HepG2 (cell line): ENCODE measurements around the gene BPIFB2. TPM values are rescaled to one million over a fixed set of nuclear protein-coding genes. Genes with fewer than 3 reads are reported as not detected.

ENCODE experiments used
- ATAC-seq: fragments of 200-7000 bp; cut with Tn5 transposase; 3 replicates; pipeline ENCODE4 v1.9.1; 2020; ENCODE audit warnings: mild to moderate bottlenecking, moderate library complexity
- BruUV-seq: library from RNA; stranded (reverse); fragments of 400-500 nt; replicated peaks from 2 replicates; lab custom pipeline; 2021; lab: Mats Ljungman, UMichigan
- CTCF ChIA-PET: fragments of 300-600 bp; formaldehyde crosslinking; extraction: SDS; loops from one replicate; lab custom pipeline; 2021; ENCODE audit warnings: low total read pairs, inconsistent platforms, low intra/inter-chr PET ratio; lab: Yijun Ruan, JAX
- POLR2A ChIA-PET: fragments of 350-600 bp; sonication (Branson Sonifier 250); formaldehyde crosslinking; loops from one replicate; lab custom pipeline; 2020; ENCODE audit warnings: antibody characterized with exemption, inconsistent platforms; lab: Yijun Ruan, JAX
- DNase-seq: peaks from one replicate; pipeline ENCODE4 v3.0.0-alpha.2; 2015; ENCODE audit warnings: low spot score
- FAIRE-seq: peaks from 3 replicates; lab custom pipeline; 2011; peaks lifted over from hg19 to GRCh38; lab: Jason Lieb, UNC
- H2AFZ ChIP-seq: one replicate; pipeline ENCODE4 v1.6.1; 2011; ENCODE audit warnings: low read length, inconsistent platforms
- H3K27ac ChIP-seq: fragments of 300-600 bp; 3 replicates; pipeline ENCODE4 v1.8.0; 2011; ENCODE audit warnings: mixed run types, mild to moderate bottlenecking, mixed read lengths, low read length, inconsistent platforms; ENCODE audit not compliant: insufficient read depth; ENCODE audit errors: extremely low read length
- H3K27me3 ChIP-seq, 2 experiments: fragments of 200-600 bp in 1 of 2; 2 replicates in 1 of 2; 3 replicates in 1 of 2; pipeline versions ENCODE4 v1.6.0 to v1.8.0; 2011; ENCODE audit warnings: low read length in 2 of 2, mild to moderate bottlenecking in 2 of 2, moderate library complexity in 2 of 2, inconsistent platforms in 1 of 2; ENCODE audit not compliant: insufficient read depth in 2 of 2, control insufficient read depth in 1 of 2
- H3K36me3 ChIP-seq, 2 experiments: fragments of 200-600 bp in 1 of 2; replicated peaks in 1 of 2; 2 replicates in 1 of 2; 3 replicates in 1 of 2; pipeline versions ENCODE4 v1.5.1 to v1.8.0; 2011; ENCODE audit warnings: low read length in 2 of 2, inconsistent platforms in 1 of 2; ENCODE audit not compliant: insufficient read depth in 2 of 2, control insufficient read depth in 1 of 2
- H3K4me1 ChIP-seq: 2 replicates; pipeline ENCODE4 v1.5.1; 2012; ENCODE audit warnings: low read length, inconsistent platforms; ENCODE audit not compliant: insufficient read depth
- H3K4me2 ChIP-seq: 2 replicates; pipeline ENCODE4 v1.6.0; 2011; ENCODE audit warnings: low read depth, low read length, inconsistent platforms
- H3K4me3 ChIP-seq, 3 experiments: fragments of 200-600 bp in 1 of 3; sonication (generic), shearing (Covaris generic) in 1 of 3; replicated peaks in 1 of 3; 2 replicates each; pipeline ENCODE4 v1.5.1; 2011 to 2016; ENCODE audit warnings: low read length in 3 of 3, inconsistent platforms in 2 of 3, low read depth in 2 of 3, mild to moderate bottlenecking in 2 of 3, control low read depth in 1 of 3, mixed read lengths in 1 of 3; ENCODE audit not compliant: insufficient read depth in 1 of 3
- H3K79me2 ChIP-seq: one replicate; pipeline ENCODE4 v1.6.1; 2011; ENCODE audit warnings: low read length, inconsistent platforms; ENCODE audit not compliant: insufficient read depth
- H3K9ac ChIP-seq: 2 replicates; pipeline ENCODE4 v1.6.0; 2011; ENCODE audit warnings: mild to moderate bottlenecking, low read depth, low read length, inconsistent platforms; ENCODE audit not compliant: insufficient read depth
- H3K9me3 ChIP-seq: 2 replicates; pipeline ENCODE4 v1.5.1; 2012; ENCODE audit warnings: mild to moderate bottlenecking, low read length
- H4K20me1 ChIP-seq: 2 replicates; pipeline ENCODE4 v1.6.0; 2011; ENCODE audit warnings: inconsistent platforms, mild to moderate bottlenecking, low read length, moderate library complexity; ENCODE audit not compliant: insufficient read depth
- CEBPB ChIP-seq: IDR thresholded peaks from 2 replicates; pipeline ENCODE4 v1.6.1; 2011; ENCODE audit warnings: low read depth, low read length, improper control_type of control experiment, borderline replicate concordance
- CEBPG ChIP-seq: IDR thresholded peaks from 2 replicates; pipeline ENCODE4 v1.6.1; 2016
- CENPX ChIP-seq: sonication (generic); formaldehyde crosslinking; IDR thresholded peaks from 2 replicates; pipeline ENCODE4 v1.9.0; 2021; ENCODE audit warnings: mild to moderate bottlenecking, missing genetic modification reagents, moderate library complexity
- ESRRA ChIP-seq: sonication (generic); formaldehyde crosslinking; IDR thresholded peaks from 2 replicates; pipeline ENCODE4 v1.5.1; 2020; ENCODE audit warnings: mild to moderate bottlenecking, low read depth, missing genetic modification reagents
- KMT2A ChIP-seq: sonication (generic); formaldehyde crosslinking; IDR thresholded peaks from 2 replicates; pipeline ENCODE4 v1.4.0; 2020; ENCODE audit warnings: missing genetic modification reagents
- MAZ ChIP-seq, 2 experiments: sonication (generic) in 1 of 2; formaldehyde crosslinking in 1 of 2; IDR thresholded peaks; 2 replicates each; pipeline versions ENCODE4 v1.5.0 to v1.6.1; 2012 to 2020; ENCODE audit warnings: low read depth in 2 of 2, mild to moderate bottlenecking in 2 of 2, borderline replicate concordance in 1 of 2, improper control_type of control experiment in 1 of 2, low read length in 1 of 2, missing genetic modification reagents in 1 of 2, moderate library complexity in 1 of 2
- MED1 ChIP-seq: sonication (generic); formaldehyde crosslinking; IDR thresholded peaks from 2 replicates; pipeline ENCODE4 v1.4.0; 2020; ENCODE audit warnings: missing genetic modification reagents
- MIER3 ChIP-seq: IDR thresholded peaks from 2 replicates; pipeline ENCODE4 v1.6.1; 2016; ENCODE audit warnings: missing compliant biosample characterization, borderline replicate concordance
- PITX1 ChIP-seq: sonication (generic); formaldehyde crosslinking; IDR thresholded peaks from 2 replicates; pipeline ENCODE4 v1.5.1; 2020; ENCODE audit warnings: mild to moderate bottlenecking, missing genetic modification reagents
- POLR2AphosphoS5 ChIP-seq: IDR thresholded peaks from 2 replicates; pipeline ENCODE4 v1.6.1; 2012; ENCODE audit warnings: low read depth, low read length
- ZFX ChIP-seq: sonication (generic); formaldehyde crosslinking; IDR thresholded peaks from 2 replicates; pipeline ENCODE4 v1.4.0; 2020; ENCODE audit warnings: mild to moderate bottlenecking, low read depth, missing genetic modification reagents, moderate library complexity
- ZKSCAN8 ChIP-seq: IDR thresholded peaks from 2 replicates; pipeline ENCODE4 v1.6.1; 2016; ENCODE audit warnings: borderline replicate concordance, missing genetic modification reagents, missing compliant biosample characterization
- ZNF224 ChIP-seq: sonication (generic); formaldehyde crosslinking; IDR thresholded peaks from 2 replicates; pipeline ENCODE4 v1.5.0; 2020; ENCODE audit warnings: mild to moderate bottlenecking, missing genetic modification reagents
- ZNF263 ChIP-seq: sonication (generic); formaldehyde crosslinking; IDR thresholded peaks from 2 replicates; pipeline ENCODE4 v1.4.0; 2020; ENCODE audit warnings: missing genetic modification reagents
- ZNF292 ChIP-seq: sonication (generic); formaldehyde crosslinking; IDR thresholded peaks from 2 replicates; pipeline ENCODE4 v1.8.1; 2022; ENCODE audit warnings: mild to moderate bottlenecking, low read depth, missing genetic modification reagents, borderline replicate concordance
- ZNF530 ChIP-seq: sonication (generic); formaldehyde crosslinking; IDR thresholded peaks from 2 replicates; pipeline ENCODE4 v1.5.0; 2020; ENCODE audit warnings: low read depth, mild to moderate bottlenecking, missing genetic modification reagents
- ZNF550 ChIP-seq: sonication (generic); formaldehyde crosslinking; IDR thresholded peaks from 2 replicates; pipeline ENCODE4 v1.4.0; 2020; ENCODE audit warnings: mild to moderate bottlenecking, missing genetic modification reagents, borderline replicate concordance
- ZNF574 ChIP-seq: sonication (generic); formaldehyde crosslinking; IDR thresholded peaks from 2 replicates; pipeline ENCODE4 v1.4.0; 2020; ENCODE audit warnings: missing genetic modification reagents
- ZNF678 ChIP-seq: sonication (generic); formaldehyde crosslinking; IDR thresholded peaks from 2 replicates; pipeline ENCODE4 v1.4.0; 2020; ENCODE audit warnings: mild to moderate bottlenecking, missing genetic modification reagents
- WGBS: methylation state at CpG from one replicate; pipeline ENCODE4 v1.1.6; 2017; ENCODE audit warnings: low lambda C conversion rate; 5-methylcytosine and 5-hydroxymethylcytosine counted together
- in situ Hi-C: cut with HindIII; loops from 2 replicates; pipeline ENCODE4 v1.10.0; 2017; ENCODE audit warnings: low pct_unique_long_range_greater_than_20kb; ENCODE audit not compliant: extremely low pct_ligation_motif_present
- intact Hi-C: fragments of 100-400 bp; cut with micrococcal nuclease; formaldehyde crosslinking; loops from one replicate; pipeline ENCODE4 v1.10.0; 2022; ENCODE audit not compliant: unreplicated experiment
- polyA plus RNA-seq, 8 experiments: library from polyadenylated mRNA; depleted of rRNA in 3 of 8; stranded (reverse) in 7 of 8; unstranded in 1 of 8; fragments of >200 nt; fragmentation: Illumina TruSeq in 4 of 8; extraction: Trizol in 4 of 8; gene quantifications; 2 replicates each; pipeline versions ENCODE4 v1.2.1 to v1.2.3, GENCODE V29; 2011 to 2016; ENCODE audit warnings: low read depth in 4 of 8, missing spikeins in 1 of 8, mixed read lengths in 1 of 8; ENCODE audit not compliant: insufficient read depth in 1 of 8
- total RNA-seq, 5 experiments: library from RNA; depleted of rRNA; stranded (reverse); fragments of >200 nt; fragmentation: Illumina TruSeq; extraction: Trizol; gene quantifications; 2 replicates each; pipeline ENCODE4 v1.2.3, GENCODE V29; 2016; ENCODE audit warnings: low read depth in 1 of 5
- TF ChIP-seq, protein P1 (sequence below): sonication (generic); formaldehyde crosslinking; conservative IDR thresholded peaks from 2 replicates; pipeline ENCODE4 v1.8.0; 2022; ENCODE audit warnings: mild to moderate bottlenecking, moderate library complexity, missing genetic modification reagents

BPIFB2 gene
- total and polyA plus RNA-seq, 2 of the 13 experiments (the other 11 are each of a cell fraction or from before 2014, with no cell fraction given): 54.5 to 902 TPM

DNA sequence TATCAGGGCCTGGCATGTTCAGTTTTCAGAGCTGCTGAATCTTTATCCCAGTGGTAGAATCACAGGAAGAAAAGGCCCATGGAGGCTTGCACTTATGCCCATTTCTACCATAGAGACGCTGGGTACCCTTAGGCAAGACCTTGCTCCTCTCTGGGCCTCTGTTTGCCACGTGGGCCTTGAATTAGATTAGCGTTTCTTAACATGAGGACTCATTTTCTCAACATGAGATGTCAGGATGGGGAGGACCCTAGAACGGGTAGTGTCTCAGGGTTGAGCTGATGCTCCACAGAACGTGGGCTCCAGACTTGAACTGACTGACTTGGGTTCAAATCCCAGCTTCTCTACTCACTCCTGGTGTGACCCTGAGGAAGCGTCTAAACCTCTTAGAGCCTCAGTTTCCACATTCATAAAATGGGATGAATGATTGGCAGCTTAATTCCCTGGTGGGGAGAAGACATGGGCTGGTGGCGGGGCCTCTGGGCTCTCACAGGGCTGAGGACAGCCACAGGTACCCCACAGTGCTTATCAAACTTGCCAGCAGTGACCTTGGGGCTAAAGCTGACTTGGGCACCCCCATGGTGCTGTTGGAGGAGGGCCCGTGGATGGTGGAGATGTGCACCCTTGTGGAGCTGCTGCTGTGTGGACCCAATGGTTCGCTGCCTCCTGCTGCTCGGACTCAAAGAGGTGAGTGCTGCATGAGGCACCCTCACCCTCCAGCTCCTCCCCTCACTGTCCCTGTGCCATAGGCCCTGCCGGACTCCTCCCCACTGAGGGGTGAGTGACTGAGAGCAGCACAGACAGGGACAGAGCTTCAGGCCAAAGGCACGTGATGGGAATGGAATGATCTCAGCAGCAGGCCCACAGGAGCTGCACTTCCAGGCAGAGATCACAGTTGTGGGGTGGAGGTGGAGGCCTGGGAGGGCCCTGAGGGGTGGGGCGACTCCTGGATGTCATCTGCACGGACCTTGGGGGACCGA is 31.5 kb upstream of the BPIFB2 start:
- Histone ChIP-seq H3K27me3 (peaks cover 9 to 39% of the 10 kb centered on the region in 2 experiments), H3K9me3 (no peaks in the 10 kb centered on the region), H3K79me2 (no peaks in the 10 kb centered on the region), H3K4me2 (peak overlapping the region; percentile 28; the same call in 1 of the 2 replicates), H3K9ac (no peak overlapping the region), H3K36me3 (no peaks in the 10 kb centered on the region), H3K27ac (no peak overlapping the region), H3K4me3 (no peak overlapping the region; a peak in 1 of 6 replicates), H3K4me1 (peaks cover 88% of the 10 kb centered on the region), H4K20me1 (no peaks in the 10 kb centered on the region), H2AFZ (no peak overlapping the region)
- ATAC-seq (peak; percentile 87), FAIRE-seq (peak; percentile 90), DNase-seq (peak; percentile 89)
- intact Hi-C loops (no loop called here), in situ Hi-C loops (no loop called here)
- CTCF ChIA-PET: no interaction called here
- 31% methylated on average over 12 of the region's 15 CpGs for WGBS
- POLR2A ChIA-PET: no interaction called here
- BruUV-seq: no TSS peak
- no peak for TF ChIP-seq ZNF530 (CRISPR knock-in tag)
- TF ChIP-seq ZNF678 (CRISPR knock-in tag): no peak
- TF ChIP-seq, protein P1, sequence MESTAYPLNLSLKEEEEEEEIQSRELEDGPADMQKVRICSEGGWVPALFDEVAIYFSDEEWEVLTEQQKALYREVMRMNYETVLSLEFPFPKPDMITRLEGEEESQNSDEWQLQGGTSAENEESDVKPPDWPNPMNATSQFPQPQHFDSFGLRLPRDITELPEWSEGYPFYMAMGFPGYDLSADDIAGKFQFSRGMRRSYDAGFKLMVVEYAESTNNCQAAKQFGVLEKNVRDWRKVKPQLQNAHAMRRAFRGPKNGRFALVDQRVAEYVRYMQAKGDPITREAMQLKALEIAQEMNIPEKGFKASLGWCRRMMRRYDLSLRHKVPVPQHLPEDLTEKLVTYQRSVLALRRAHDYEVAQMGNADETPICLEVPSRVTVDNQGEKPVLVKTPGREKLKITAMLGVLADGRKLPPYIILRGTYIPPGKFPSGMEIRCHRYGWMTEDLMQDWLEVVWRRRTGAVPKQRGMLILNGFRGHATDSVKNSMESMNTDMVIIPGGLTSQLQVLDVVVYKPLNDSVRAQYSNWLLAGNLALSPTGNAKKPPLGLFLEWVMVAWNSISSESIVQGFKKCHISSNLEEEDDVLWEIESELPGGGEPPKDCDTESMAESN: no peak
- TF ChIP-seq ZNF292: peak; percentile 93
- TF ChIP-seq POLR2AphosphoS5: no peak
- peak; percentile 97 for TF ChIP-seq ZNF263 (CRISPR knock-in tag)
- TF ChIP-seq MAZ (IDR thresholded peaks at IDR 0.05; ENCODE audit: borderline replicate concordance, low read depth, low read length): no peak
- no peak for TF ChIP-seq MAZ (CRISPR knock-in tag; IDR thresholded peaks at IDR 0.05; ENCODE audit: low read depth)
- no peak for TF ChIP-seq ESRRA (CRISPR knock-in tag)
- TF ChIP-seq CENPX (CRISPR knock-in tag): no peak
- peak; percentile 28; the same call in 1 of the 2 replicates for TF ChIP-seq MED1
- TF ChIP-seq ZNF224: no peak
- TF ChIP-seq ZNF550: no peak
- no peak for TF ChIP-seq CEBPB
- TF ChIP-seq KMT2A (CRISPR knock-in tag): no peak
- TF ChIP-seq ZNF574: no peak
- peak; percentile 82 for TF ChIP-seq ZFX
- TF ChIP-seq MIER3 (CRISPR knock-in tag): peak; percentile 79
- no peak for TF ChIP-seq CEBPG (CRISPR knock-in tag)
- TF ChIP-seq PITX1 (CRISPR knock-in tag): no peak; the same call in 1 of the 2 replicates
- TF ChIP-seq ZKSCAN8 (CRISPR knock-in tag): no peak
